NT2/D1 (cell line): Measurements from ENCODE around the gene FHL5.

Experiments used
- SUZ12 ChIP-seq: IDR thresholded peaks from 2 replicates; pipeline ENCODE4 v1.6.1; 2011; ENCODE audit not compliant: insufficient read length, insufficient read depth; ENCODE audit errors: extremely low read depth
- YY1 ChIP-seq: IDR thresholded peaks from 2 replicates; pipeline ENCODE4 v1.6.1; 2011; ENCODE audit not compliant: insufficient read length, insufficient read depth
- ZNF274 ChIP-seq: IDR thresholded peaks from 2 replicates; pipeline ENCODE4 v1.6.1; 2011; ENCODE audit warnings: mild to moderate bottlenecking, low read depth, low read length

DNA sequence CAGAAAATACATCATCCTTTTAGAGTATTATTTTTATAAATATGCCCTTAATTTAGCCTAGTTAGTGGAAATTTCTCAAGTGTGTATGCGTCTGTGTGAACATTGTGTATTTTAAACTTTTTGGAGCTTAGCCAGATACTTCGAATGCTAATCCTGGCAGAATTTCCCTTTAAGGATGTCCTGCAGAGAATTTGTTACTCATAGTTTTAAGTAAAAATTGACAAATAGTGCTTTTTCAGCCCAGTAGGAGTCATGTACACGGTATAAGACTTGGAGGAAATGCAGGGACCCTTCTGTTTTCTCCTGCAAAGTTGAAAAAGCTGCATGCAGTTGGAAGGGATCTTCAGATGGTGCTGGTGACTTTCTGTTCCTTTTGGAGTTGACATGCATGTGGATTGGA lies at the start of gene FHL5:
- no peak for TF ChIP-seq ZNF274
- TF ChIP-seq YY1, result no peak
- no peak for TF ChIP-seq SUZ12
